GM12873 (cell line): ENCODE measurements around the gene ME2.

ENCODE experiments used
- CTCF ChIP-seq: IDR thresholded peaks from 2 replicates; pipeline ENCODE4 v1.5.1; 2012; ENCODE audit warnings: low read depth, mild to moderate bottlenecking, moderate library complexity, low read length, control low read depth; ENCODE audit not compliant: insufficient read depth; ENCODE audit errors: missing control alignments

Gene ME2

GRCh38 chr18:50879302-50880118 is 592 bp downstream of the ME2 start:
- no peak for TF ChIP-seq CTCF

- no peak for TF ChIP-seq CTCF
Observed at GRCh38 chr18:50880119-50880465, 1.2 kb downstream of the ME2 start.

- TF ChIP-seq CTCF = no peak
Observed at GRCh38 chr18:50886929-50887328, 8.0 kb downstream of the ME2 start.

- TF ChIP-seq CTCF = no peak
Observed at GRCh38 chr18:50895350-50896045, 16.6 kb downstream of the ME2 start.

- no peak for TF ChIP-seq CTCF
Observed at GRCh38 chr18:50896093-50896492, 17.2 kb downstream of the ME2 start.

- TF ChIP-seq CTCF = no peak
Observed at GRCh38 chr18:50898919-50899318, 20.0 kb downstream of the ME2 start.

- TF ChIP-seq CTCF = no peak
Observed at GRCh38 chr18:50902797-50903196, 23.9 kb downstream of the ME2 start.
